OCI-LY7 (cell line): ENCODE measurements around the gene SLC25A41. TPM values are rescaled to one million over a fixed set of nuclear protein-coding genes. Genes with fewer than 3 reads are reported as not detected.

ENCODE experiments used
- BruUV-seq: library from RNA; stranded (reverse); fragments of 400-500 nt; replicated peaks from 2 replicates; lab custom pipeline; 2021; lab: Mats Ljungman, UMichigan
- CTCF ChIA-PET: fragments of 300-600 bp; sonication (Branson Sonifier 250); formaldehyde crosslinking; loops from one replicate; lab custom pipeline; 2022; ENCODE audit warnings: antibody characterized with exemption; ENCODE audit not compliant: unreplicated experiment; lab: Charles Lee
- POLR2A ChIA-PET: fragments of 300-600 bp; sonication (Branson Sonifier 250); formaldehyde crosslinking; loops from one replicate; lab custom pipeline; 2022; ENCODE audit warnings: antibody characterized with exemption; lab: Charles Lee
- DNase-seq: peaks from one replicate; pipeline ENCODE4 v3.0.0-alpha.2; 2015; ENCODE audit warnings: low spot score
- H2AFZ ChIP-seq: fragments of 200-600 bp; sonication (generic), shearing (Covaris generic); 2 replicates; pipeline ENCODE4 v1.6.1; 2014; ENCODE audit warnings: mild to moderate bottlenecking, antibody characterized with exemption, low read length, moderate library complexity
- H3K27ac ChIP-seq: fragments of 200-600 bp; sonication (generic); 2 replicates; pipeline ENCODE4 v1.5.1; 2014; ENCODE audit warnings: mixed run types, low read depth, mild to moderate bottlenecking, moderate library complexity, low read length, inconsistent platforms; ENCODE audit not compliant: poor library complexity, severe bottlenecking
- H3K36me3 ChIP-seq: fragments of 200-600 bp; sonication (generic); 2 replicates; pipeline ENCODE4 v1.6.1; 2014; ENCODE audit warnings: mild to moderate bottlenecking, antibody characterized with exemption, low read length, moderate library complexity, mixed read lengths; ENCODE audit not compliant: insufficient read depth
- H3K4me1 ChIP-seq: fragments of 200-600 bp; sonication (generic); 2 replicates; pipeline ENCODE4 v1.5.1; 2014; ENCODE audit warnings: mild to moderate bottlenecking, low read length; ENCODE audit not compliant: insufficient read depth, poor library complexity, severe bottlenecking
- H3K4me2 ChIP-seq: fragments of 200-600 bp; sonication (generic); 2 replicates; pipeline ENCODE4 v1.6.1; 2014; ENCODE audit warnings: mild to moderate bottlenecking, low read length
- H3K4me3 ChIP-seq: fragments of 200-600 bp; sonication (generic); 2 replicates; pipeline ENCODE4 v1.5.1; 2014; ENCODE audit warnings: mild to moderate bottlenecking, low read depth, low read length; ENCODE audit not compliant: poor library complexity, severe bottlenecking
- H3K79me2 ChIP-seq: fragments of 200-600 bp; sonication (generic); 2 replicates; pipeline ENCODE4 v1.6.1; 2016; ENCODE audit warnings: low read depth, mild to moderate bottlenecking, low read length, moderate library complexity, mixed read lengths; ENCODE audit not compliant: insufficient read depth
- H3K9me2 ChIP-seq: fragments of 200-600 bp; sonication (generic); 2 replicates; pipeline ENCODE4 v1.6.1; 2016; ENCODE audit warnings: mild to moderate bottlenecking, low read length, mixed read lengths; ENCODE audit not compliant: insufficient read depth
- H3K9me3 ChIP-seq: fragments of 200-600 bp; sonication (generic); 2 replicates; pipeline ENCODE4 v1.6.1; 2014; ENCODE audit warnings: mild to moderate bottlenecking, mixed run types, low read length, mixed read lengths
- H4K20me1 ChIP-seq: fragments of 200-600 bp; sonication (generic); 2 replicates; pipeline ENCODE4 v1.6.1; 2014; ENCODE audit warnings: mild to moderate bottlenecking, antibody characterized with exemption, low read length, moderate library complexity, mixed read lengths; ENCODE audit not compliant: insufficient read depth
- CTCF ChIP-seq: fragments of 200-600 bp; sonication (generic); conservative IDR thresholded peaks from 2 replicates; pipeline ENCODE4 v1.5.1; 2014; ENCODE audit warnings: mild to moderate bottlenecking, antibody characterized with exemption, low read length, moderate library complexity, mixed read lengths
- EZH2phosphoT487 ChIP-seq: fragments of 200-600 bp; sonication (generic); IDR thresholded peaks from 2 replicates; pipeline ENCODE4 v1.6.1; 2018; ENCODE audit warnings: low read depth, borderline replicate concordance, mild to moderate bottlenecking, mixed run types, antibody characterized with exemption, low read length, moderate library complexity, mixed read lengths
- intact Hi-C: fragments of 100-400 bp; cut with micrococcal nuclease; formaldehyde crosslinking; loops from one replicate; pipeline ENCODE4 v1.10.0; 2022; ENCODE audit not compliant: unreplicated experiment
- total RNA-seq, 2 experiments: library from RNA; depleted of rRNA in 1 of 2; stranded (reverse); fragments of >200 nt in 1 of 2; shearing (Covaris generic) in 1 of 2; gene quantifications; 2 replicates each; pipeline ENCODE4 v1.2.3, GENCODE V29; 2014 to 2022

Gene SLC25A41
- total RNA-seq, 2 experiments from 2014 or later = not detected

DNA sequence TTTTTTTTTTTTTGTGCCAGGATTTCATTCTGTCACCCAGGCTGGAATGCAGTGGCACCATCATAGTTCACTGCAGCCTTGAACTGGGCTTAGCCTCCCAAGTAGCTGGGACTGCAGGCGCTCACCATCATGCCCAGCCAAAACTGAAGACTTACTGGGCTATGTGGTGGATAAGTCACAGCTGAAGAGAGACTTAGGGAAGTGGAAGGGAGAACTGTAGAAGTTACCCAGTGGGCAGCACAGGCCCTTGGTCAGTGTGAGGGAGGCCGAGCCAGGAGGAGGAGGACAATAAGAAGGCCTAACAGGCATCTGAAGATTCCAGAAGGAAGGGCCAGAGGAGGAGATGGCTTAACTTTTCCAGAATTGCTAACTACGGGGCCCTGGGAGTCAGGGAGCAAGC lies 53.8 kb downstream of the SLC25A41 start:
- H3K79me2 ChIP-seq = no peaks in the 10 kb centered on the region
- H3K27ac ChIP-seq = no peak overlapping the region
- CTCF ChIA-PET = no interaction called here
- DNase-seq = no peak
- no peak overlapping the region for H3K4me3 ChIP-seq
- intact Hi-C loops = no loop called here
- no peak overlapping the region for H3K4me2 ChIP-seq
- POLR2A ChIA-PET = no interaction called here
- H3K4me1 ChIP-seq = no peaks in the 10 kb centered on the region
- TF ChIP-seq EZH2phosphoT487 (no peak), CTCF (no peak)
- H4K20me1 ChIP-seq = no peaks in the 10 kb centered on the region
- H3K36me3 ChIP-seq = peaks cover 67% of the 10 kb centered on the region
- H3K9me2 ChIP-seq = no peaks in the 10 kb centered on the region
- no peak overlapping the region for H2AFZ ChIP-seq
- no TSS peak for BruUV-seq
- H3K9me3 ChIP-seq = no peaks in the 10 kb centered on the region

DNA sequence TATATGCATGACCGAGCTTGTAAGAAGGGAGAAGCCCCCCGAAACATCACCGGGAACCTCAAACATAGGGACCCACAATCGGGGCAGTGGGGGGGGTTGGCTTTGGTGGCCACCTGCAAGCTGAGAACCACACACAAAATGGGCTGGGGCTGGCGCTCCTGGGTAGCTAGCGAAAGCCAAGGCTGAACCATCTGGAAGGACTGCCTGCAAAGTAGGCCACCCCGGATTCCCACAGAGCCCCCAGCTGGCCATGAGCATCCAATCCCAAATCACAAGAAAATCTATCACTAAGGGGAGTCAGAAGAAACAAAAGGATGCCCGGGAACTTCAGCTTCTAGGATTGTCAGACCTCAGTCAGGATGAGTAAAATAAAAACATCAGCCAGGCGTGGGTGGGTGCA lies 55.1 kb downstream of the SLC25A41 start:
- H3K36me3 ChIP-seq = peaks cover 56% of the 10 kb centered on the region
- H3K79me2 ChIP-seq = no peaks in the 10 kb centered on the region
- peaks cover 9% of the 10 kb centered on the region for H3K4me1 ChIP-seq
- no peak for DNase-seq
- H4K20me1 ChIP-seq = no peaks in the 10 kb centered on the region
- intact Hi-C loops = no loop called here
- CTCF ChIA-PET = no interaction called here
- H2AFZ ChIP-seq = no peak overlapping the region
- no peaks in the 10 kb centered on the region for H3K9me2 ChIP-seq
- H3K27ac ChIP-seq = no peak overlapping the region
- TF ChIP-seq CTCF (no peak), EZH2phosphoT487 (no peak)
- H3K4me3 ChIP-seq = no peak overlapping the region
- H3K9me3 ChIP-seq = no peaks in the 10 kb centered on the region
- H3K4me2 ChIP-seq = no peak overlapping the region
- BruUV-seq = no TSS peak
- POLR2A ChIA-PET = no interaction called here

DNA sequence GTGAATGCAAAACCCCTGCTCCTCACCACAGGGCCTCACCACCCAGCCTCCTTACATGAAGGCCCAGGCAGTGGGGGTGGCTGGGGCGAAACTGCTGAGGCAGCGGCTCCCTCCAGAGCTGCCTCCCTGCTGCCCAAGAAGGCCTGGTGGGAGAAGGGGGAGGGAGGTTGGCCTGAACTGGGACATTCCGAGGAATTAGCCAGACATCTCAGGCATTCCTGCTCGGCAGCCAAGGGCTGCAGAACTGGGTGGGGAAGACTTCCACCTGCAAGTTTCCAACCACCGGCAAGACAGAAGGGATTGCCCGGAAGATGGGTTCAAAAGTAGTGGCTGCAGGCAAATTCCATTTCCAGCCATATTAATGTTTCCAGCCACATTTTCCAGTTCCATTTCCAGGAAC lies 55.5 kb downstream of the SLC25A41 start:
- Histone ChIP-seq H3K4me2 (no peak overlapping the region), H3K9me2 (no peaks in the 10 kb centered on the region), H3K79me2 (no peaks in the 10 kb centered on the region), H3K9me3 (no peaks in the 10 kb centered on the region), H3K36me3 (peaks cover 51% of the 10 kb centered on the region), H3K4me3 (no peak overlapping the region), H3K4me1 (peaks cover 9% of the 10 kb centered on the region), H3K27ac (no peak overlapping the region), H4K20me1 (no peaks in the 10 kb centered on the region), H2AFZ (no peak overlapping the region)
- no TSS peak for BruUV-seq
- CTCF ChIA-PET = no interaction called here
- POLR2A ChIA-PET = no interaction called here
- DNase-seq = no peak
- no peak for TF ChIP-seq CTCF
- TF ChIP-seq EZH2phosphoT487 = no peak
- intact Hi-C loops = no loop called here
